OCI-LY3 (cell line): ENCODE results near the gene IWS1.
"Not testable (repeated sequence)": the region's sequence is repeated elsewhere in the genome, so short reads cannot be mapped to it uniquely, and the experiment has no call there.

ENCODE experiments used
- H2AFZ ChIP-seq: fragments of 200-600, 300-600 bp; shearing (Covaris generic); 2 replicates; pipeline ENCODE4 v1.6.0; 2014; ENCODE audit warnings: antibody characterized with exemption, low read depth, low read length
- H3K27ac ChIP-seq: fragments of 200-600, 300-600 bp; sonication (generic); 2 replicates; pipeline ENCODE4 v1.5.1; 2014; ENCODE audit warnings: mild to moderate bottlenecking, low read length, moderate library complexity, mixed read lengths
- H3K27me3 ChIP-seq: fragments of 200-600, 300-600 bp; sonication (generic); 2 replicates; pipeline ENCODE4 v1.6.1; 2014; ENCODE audit warnings: low read depth, low read length, mixed read lengths
- H3K36me3 ChIP-seq: fragments of 200-600, 300-600 bp; sonication (generic); replicated peaks from 2 replicates; pipeline ENCODE3; 2014; ENCODE audit warnings: low read depth, low read length, mixed read lengths
- H3K4me1 ChIP-seq: fragments of 300-600, 200-600 bp; sonication (generic); 2 replicates; pipeline ENCODE4 v1.6.1; 2014; ENCODE audit warnings: low read length, mixed read lengths
- H3K4me2 ChIP-seq: fragments of 200-600, 300-600 bp; sonication (generic); 2 replicates; pipeline ENCODE4 v1.6.1; 2014; ENCODE audit warnings: low read length, mixed read lengths
- H3K4me3 ChIP-seq: fragments of 300-600, 200-600 bp; sonication (generic); 2 replicates; pipeline ENCODE4 v1.5.1; 2014; ENCODE audit warnings: antibody characterized with exemption, mild to moderate bottlenecking, low read length, moderate library complexity
- H3K79me2 ChIP-seq: fragments of 300-600, 200-600 bp; shearing (Covaris generic); 2 replicates; pipeline ENCODE4 v1.6.1; 2014; ENCODE audit warnings: mild to moderate bottlenecking, low read length, mixed read lengths
- H3K9ac ChIP-seq: fragments of 300-600, 200-600 bp; shearing (Covaris generic); 2 replicates; pipeline ENCODE4 v1.6.0; 2014; ENCODE audit warnings: mild to moderate bottlenecking, low read length, moderate library complexity
- H3K9me3 ChIP-seq: fragments of 200-600, 300-600 bp; shearing (Covaris generic); 2 replicates; pipeline ENCODE4 v1.6.1; 2014; ENCODE audit warnings: low read length, mixed read lengths; ENCODE audit not compliant: insufficient read depth
- H4K20me1 ChIP-seq: fragments of 200-600, 300-600 bp; sonication (generic); 2 replicates; pipeline ENCODE4 v1.6.1; 2016; ENCODE audit warnings: low read length, mixed read lengths; ENCODE audit not compliant: insufficient read depth
- EZH2phosphoT487 ChIP-seq: fragments of 200-600 bp; shearing (Covaris generic); IDR thresholded peaks from 2 replicates; pipeline ENCODE4 v1.6.1; 2018; ENCODE audit warnings: antibody characterized with exemption, mixed run types, low read depth
- TF ChIP-seq, protein P1 (sequence below): fragments of 200-600, 300-600 bp; sonication (generic); IDR thresholded peaks from 2 replicates; pipeline ENCODE4 v1.5.1; 2014; ENCODE audit warnings: antibody characterized with exemption, low read length, low read depth

IWS1 gene

DNA sequence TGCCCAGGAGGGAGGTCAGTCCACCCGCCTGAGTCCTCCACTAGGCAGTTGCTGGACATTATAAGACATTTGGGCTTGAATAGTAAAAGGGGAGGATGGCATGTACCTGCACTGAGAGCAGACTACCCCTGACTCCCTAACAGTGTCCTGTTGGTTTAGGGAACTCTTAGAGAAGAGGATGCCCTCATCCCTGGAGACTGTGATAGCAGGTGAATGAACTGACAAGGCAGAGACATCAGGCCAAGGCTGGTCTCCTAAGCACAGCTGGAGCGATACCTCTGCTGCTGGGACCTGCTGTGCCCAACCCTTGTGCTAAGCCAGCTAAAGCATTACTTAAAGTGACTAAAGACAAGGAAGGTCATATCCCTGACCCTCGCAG is 73.3 kb downstream of the IWS1 start:
- Histone ChIP-seq H3K79me2 (no peaks in the 10 kb centered on the region), H3K4me3 (no peak overlapping the region), H3K9ac (no peak overlapping the region), H3K4me2 (no peak overlapping the region), H3K27me3 (no peaks in the 10 kb centered on the region), H3K36me3 (no peaks in the 10 kb centered on the region), H3K27ac (no peak overlapping the region), H3K4me1 (0 out of 2 replicates have a peak, but pooled peaks cover under 1% of the 10 kb centered on the region), H2AFZ (no peak overlapping the region), H4K20me1 (no peaks in the 10 kb centered on the region), H3K9me3 (no peaks in the 10 kb centered on the region)
- TF ChIP-seq EZH2phosphoT487: no peak
- TF ChIP-seq, protein P1, sequence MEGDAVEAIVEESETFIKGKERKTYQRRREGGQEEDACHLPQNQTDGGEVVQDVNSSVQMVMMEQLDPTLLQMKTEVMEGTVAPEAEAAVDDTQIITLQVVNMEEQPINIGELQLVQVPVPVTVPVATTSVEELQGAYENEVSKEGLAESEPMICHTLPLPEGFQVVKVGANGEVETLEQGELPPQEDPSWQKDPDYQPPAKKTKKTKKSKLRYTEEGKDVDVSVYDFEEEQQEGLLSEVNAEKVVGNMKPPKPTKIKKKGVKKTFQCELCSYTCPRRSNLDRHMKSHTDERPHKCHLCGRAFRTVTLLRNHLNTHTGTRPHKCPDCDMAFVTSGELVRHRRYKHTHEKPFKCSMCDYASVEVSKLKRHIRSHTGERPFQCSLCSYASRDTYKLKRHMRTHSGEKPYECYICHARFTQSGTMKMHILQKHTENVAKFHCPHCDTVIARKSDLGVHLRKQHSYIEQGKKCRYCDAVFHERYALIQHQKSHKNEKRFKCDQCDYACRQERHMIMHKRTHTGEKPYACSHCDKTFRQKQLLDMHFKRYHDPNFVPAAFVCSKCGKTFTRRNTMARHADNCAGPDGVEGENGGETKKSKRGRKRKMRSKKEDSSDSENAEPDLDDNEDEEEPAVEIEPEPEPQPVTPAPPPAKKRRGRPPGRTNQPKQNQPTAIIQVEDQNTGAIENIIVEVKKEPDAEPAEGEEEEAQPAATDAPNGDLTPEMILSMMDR: no peak

DNA sequence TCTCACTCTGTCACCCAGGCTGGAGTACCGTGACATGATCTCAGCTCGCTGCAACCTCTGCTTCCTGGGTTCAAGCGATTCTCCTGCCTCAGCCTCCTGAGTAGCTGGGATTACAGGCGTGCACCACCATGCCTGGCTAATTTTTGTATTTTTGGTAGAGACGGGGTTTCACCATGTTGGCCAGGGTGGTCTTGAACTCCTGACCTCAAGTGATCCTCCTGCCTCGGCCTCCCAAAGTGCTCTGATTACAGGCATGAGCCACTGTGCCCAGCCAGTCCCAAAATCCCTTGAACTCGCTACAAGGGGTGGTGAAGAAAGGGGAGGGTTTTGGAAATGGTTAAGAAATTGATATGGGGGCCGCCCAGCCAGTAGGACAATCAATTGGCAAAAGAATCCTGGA is 73.9 kb downstream of the IWS1 start:
- not testable (repeated sequence) for H3K9me3 ChIP-seq, H4K20me1 ChIP-seq, H3K36me3 ChIP-seq, H3K9ac ChIP-seq, H3K27ac ChIP-seq, H3K79me2 ChIP-seq, H3K4me2 ChIP-seq, H3K4me1 ChIP-seq, H2AFZ ChIP-seq, H3K4me3 ChIP-seq, H3K27me3 ChIP-seq

DNA sequence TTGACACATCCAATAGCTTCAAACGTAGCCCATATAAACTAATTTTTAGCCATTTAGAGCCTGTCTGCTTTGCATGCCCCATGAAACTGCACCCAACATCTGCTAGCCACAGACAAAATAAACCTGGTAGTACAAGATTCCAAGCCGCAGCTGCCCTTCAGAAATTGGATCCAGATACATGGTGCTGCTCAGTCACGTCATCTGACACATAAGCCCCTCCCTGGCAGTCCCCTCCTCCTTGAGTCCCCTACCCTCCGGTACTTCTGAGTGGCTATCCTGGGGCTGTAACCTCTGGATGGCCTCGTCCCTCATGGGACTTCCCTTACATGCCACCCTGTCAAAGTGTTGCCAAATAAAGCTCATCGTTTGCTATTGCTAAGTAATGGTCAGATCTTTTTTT is 74.3 kb downstream of the IWS1 start:
- H3K27ac ChIP-seq: no peak overlapping the region
- H3K9me3 ChIP-seq: no peaks in the 10 kb centered on the region
- TF ChIP-seq EZH2phosphoT487: no peak
- TF ChIP-seq, protein P1: no peak
- H2AFZ ChIP-seq: no peak overlapping the region
- no peaks in the 10 kb centered on the region for H3K27me3 ChIP-seq
- no peaks in the 10 kb centered on the region for H3K79me2 ChIP-seq
- H3K4me2 ChIP-seq: no peak overlapping the region
- no peak overlapping the region for H3K4me3 ChIP-seq
- no peaks in the 10 kb centered on the region for H4K20me1 ChIP-seq
- H3K4me1 ChIP-seq: no peaks in the 10 kb centered on the region
- H3K36me3 ChIP-seq: no peaks in the 10 kb centered on the region
- no peak overlapping the region for H3K9ac ChIP-seq

DNA sequence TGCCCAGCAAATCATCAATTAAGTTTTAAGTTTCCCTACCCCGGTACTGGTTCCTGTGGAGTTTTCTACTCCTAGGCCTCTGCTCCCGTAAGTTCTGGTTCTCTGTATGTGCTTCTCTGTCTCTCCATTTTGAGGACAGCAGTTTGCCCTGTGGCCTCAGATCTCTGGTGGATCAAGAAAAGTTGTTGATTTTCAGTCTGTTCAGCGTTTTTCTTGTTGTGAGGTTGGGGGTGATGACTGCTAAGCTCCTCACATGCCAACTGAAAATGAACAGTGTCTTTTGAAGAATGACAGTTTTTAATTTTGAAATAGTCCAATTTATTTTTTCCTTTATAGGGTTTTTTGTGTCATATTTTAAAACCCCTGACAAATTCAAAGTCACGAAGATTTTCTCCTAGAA is 76.4 kb downstream of the IWS1 start:
- Histone ChIP-seq H3K27me3 (no peaks in the 10 kb centered on the region), H3K79me2 (no peaks in the 10 kb centered on the region), H3K9me3 (no peaks in the 10 kb centered on the region), H4K20me1 (no peaks in the 10 kb centered on the region), H2AFZ (no peak overlapping the region), H3K4me2 (no peak overlapping the region), H3K9ac (no peak overlapping the region), H3K4me1 (no peaks in the 10 kb centered on the region), H3K27ac (no peak overlapping the region), H3K4me3 (no peak overlapping the region), H3K36me3 (peaks cover 1% of the 10 kb centered on the region)
- TF ChIP-seq EZH2phosphoT487: no peak
- TF ChIP-seq, protein P1: no peak

DNA sequence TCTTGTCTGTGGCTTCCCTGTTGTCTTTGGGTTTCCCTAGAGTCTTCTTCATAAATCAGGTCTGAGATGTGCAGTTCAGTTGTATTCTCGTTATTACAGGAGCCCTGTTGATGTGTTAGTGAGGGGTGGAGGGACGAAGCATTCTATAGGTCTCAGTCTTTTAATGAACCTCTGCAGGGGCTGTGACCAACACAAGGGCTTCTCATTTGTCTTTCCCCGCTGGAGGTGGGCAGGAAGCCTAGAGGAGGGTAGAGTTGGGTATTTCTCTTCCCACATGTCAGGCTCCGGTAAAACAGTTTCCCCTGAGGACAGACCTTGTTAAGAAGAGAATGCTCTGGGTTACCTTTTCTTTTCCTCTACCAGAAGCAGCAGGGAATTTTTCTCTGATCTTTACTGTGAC is 76.9 kb downstream of the IWS1 start:
- Histone ChIP-seq H3K27ac (no peak overlapping the region), H3K79me2 (no peaks in the 10 kb centered on the region), H3K9ac (no peak overlapping the region), H3K4me1 (no peaks in the 10 kb centered on the region), H3K9me3 (no peaks in the 10 kb centered on the region), H4K20me1 (no peaks in the 10 kb centered on the region), H3K4me3 (no peak overlapping the region), H3K27me3 (no peaks in the 10 kb centered on the region), H3K36me3 (peaks cover 3% of the 10 kb centered on the region), H3K4me2 (no peak overlapping the region), H2AFZ (no peak overlapping the region)
- TF ChIP-seq EZH2phosphoT487: no peak
- TF ChIP-seq, protein P1: no peak
